GM04503 (cell line): ENCODE results near the gene SEMA3C.
"Not testable (repeated sequence)": the region's sequence is repeated elsewhere in the genome, so short reads cannot be mapped to it uniquely, and the experiment has no call there.

Experiments
- DNase-seq: peaks from one replicate; pipeline ENCODE4 v3.0.0-alpha.2; 2012; ENCODE audit warnings: low read depth

The SEMA3C gene

DNA sequence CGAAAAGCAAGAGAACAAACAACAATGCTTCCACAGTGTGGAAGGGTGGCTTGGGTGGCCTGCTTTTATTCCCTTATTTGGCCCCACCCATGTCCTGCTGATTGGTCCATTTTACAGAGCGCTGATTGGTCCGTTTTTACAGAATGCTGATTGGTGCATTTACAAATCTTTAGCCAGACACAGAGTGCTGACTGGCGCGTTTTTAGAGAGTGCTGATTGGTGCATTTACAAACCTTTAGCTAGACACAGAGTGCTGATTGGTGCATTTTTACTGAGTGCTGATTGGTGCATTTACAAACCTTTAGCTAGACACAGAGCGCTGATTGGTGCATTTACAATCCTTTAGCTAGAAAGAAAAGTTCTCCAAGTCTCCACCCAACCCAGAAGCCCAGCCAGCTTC is 8.1 kb upstream of the SEMA3C start:
- not testable (repeated sequence) for DNase-seq

- DNase-seq, result no peak
Observed at GRCh38 chr7:80924090-80924489, 5.2 kb upstream of the SEMA3C start.

DNA sequence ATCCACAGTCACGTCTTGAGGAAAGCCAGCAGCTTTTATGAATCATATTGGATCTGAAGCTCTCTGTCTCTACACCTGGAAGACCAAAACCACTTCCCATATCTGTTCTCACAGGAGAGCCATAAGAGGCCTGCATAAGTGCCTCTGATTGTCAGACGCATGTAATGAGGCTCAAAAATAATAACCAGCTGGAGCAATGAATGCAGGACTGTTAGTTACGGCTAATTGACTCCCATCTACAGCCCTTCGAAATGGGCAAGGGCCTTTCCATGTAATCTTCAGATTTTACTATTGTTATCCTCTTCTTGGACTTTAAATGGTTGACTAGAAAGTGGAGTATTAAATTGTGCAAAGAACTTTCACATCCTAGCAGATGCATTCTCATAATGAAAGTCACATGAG is 4.4 kb upstream of the SEMA3C start:
- DNase-seq, result no peak

GRCh38 chr7:80922253-80923049 is 3.6 kb upstream of the SEMA3C start:
- no peak for DNase-seq

- no peak for DNase-seq
Observed at GRCh38 chr7:80921130-80921529, 2.3 kb upstream of the SEMA3C start.

DNA sequence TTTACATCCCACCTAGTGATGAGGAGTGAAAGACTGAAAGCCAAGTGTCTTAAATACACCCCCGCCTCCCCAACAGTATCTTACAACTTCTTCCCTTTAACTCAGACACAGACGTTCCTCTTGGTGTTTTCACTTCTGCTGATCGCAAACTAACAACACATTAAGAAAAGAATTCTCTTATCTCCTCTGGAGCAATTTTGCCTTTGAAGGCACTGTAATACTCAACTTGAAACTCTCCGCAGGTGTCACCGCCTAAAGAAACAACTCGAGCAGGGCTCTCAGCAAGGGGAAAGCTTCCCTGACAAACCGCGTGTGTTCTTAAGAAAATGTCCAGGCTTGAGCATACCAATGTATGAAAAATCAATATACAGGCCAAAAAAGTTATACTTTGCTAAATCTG is 452 bp downstream of the SEMA3C start:
- no peak for DNase-seq

GRCh38 chr7:80916770-80917741 is 1.8 kb downstream of the SEMA3C start:
- no peak for DNase-seq

- no peak for DNase-seq
Observed at GRCh38 chr7:80910228-80910627, 8.6 kb downstream of the SEMA3C start.

GRCh38 chr7:80908360-80908797 is 10.5 kb downstream of the SEMA3C start:
- no peak for DNase-seq

DNA sequence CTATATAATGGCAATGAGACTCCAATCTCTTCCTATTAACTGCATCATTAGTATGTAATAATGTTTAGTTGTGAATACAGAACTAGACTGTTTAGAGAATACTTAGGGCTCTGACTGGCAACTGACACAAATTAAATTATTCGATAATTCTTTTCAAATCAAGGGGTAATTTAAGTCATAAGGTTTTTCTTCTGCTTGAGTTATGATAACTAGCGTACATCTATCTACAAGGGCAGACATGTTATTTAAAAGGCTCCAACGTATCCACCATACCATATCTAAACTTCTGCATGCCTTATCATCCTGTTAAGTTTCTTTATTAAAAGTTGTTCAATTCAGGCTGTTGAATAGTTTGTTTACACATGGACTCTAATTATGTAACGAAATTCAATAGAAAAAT is 11.2 kb downstream of the SEMA3C start:
- DNase-seq, result no peak

DNA sequence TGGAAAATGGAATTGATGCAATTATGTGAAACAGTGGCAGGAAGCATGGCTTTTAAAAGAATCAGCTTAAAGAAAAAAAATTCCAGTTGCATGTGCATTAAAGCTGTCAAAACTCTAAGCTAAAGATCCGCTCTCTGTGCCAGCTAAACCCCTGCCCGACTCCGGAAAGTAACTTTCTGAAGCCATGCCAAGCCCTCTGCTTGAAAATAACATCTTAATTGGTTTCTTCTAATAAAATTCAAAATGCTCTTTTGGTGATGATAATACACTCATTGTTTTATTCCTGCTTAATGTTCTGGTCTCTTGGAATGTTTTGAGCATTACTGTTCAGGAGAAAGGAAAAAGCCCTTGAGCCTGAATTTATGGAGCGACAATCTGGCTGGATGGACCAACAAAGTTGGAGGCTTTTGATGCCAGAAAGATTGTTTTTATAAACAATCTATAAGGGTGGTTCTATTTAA is 11.7 kb downstream of the SEMA3C start:
- no peak for DNase-seq

DNA sequence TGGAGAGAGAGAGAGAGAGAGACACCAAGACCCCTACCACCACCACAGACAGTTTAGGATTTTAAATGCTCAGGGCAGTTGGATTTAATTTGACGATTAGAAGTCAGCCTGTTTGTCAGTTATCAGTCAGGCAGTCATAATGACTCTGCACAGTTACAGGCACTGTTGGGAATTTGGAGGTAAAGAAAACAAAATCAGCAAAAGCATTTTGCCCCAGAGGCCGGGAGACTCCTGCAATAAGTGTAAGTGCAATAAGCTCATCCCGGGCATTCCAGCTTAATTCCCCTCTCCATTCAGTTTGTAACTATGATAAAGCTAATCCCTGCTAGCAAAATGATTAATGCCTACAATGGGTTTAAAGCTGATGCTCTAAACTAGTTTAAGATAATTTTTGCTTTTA is 13.5 kb downstream of the SEMA3C start:
- no peak for DNase-seq

GRCh38 chr7:80902716-80903308 is 16.0 kb downstream of the SEMA3C start:
- DNase-seq, result no peak

- no peak for DNase-seq
Observed at GRCh38 chr7:80902019-80902418, 16.8 kb downstream of the SEMA3C start.

GRCh38 chr7:80900583-80901576 is 18.0 kb downstream of the SEMA3C start:
- no peak for DNase-seq

DNA sequence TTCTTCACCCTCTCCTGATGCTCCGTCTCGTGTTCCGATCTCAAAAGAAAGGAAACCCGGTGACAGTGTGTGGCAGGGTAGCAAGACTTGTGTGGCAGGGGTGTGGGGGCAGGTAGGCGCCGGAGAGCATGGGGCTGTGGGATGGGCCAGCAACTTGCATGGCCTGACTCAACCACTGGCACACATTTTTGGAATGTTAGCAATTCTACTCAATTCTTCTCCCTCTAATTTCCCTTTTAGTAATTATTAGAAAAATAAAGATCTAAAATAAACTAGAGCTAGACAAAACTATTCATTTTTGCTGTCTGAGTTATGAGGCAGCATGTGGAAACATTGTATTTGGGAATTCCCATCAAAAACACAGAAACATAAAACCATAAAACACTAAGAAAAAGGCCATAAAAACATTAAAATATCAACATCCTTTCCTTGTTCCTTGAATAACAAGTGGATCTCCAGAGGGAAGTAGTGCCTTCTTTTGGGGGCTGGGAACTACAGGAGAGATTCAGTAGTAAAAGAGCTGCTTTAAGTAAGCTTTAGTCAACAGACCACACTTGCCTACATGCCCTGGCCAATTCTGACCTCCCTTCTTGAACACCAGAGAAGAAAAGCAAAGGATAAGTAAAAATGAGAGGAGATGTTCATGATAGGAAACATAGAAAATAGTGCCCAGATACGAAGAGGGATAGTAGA is 21.8 kb downstream of the SEMA3C start:
- no peak for DNase-seq

GRCh38 chr7:80895056-80895455 is 23.8 kb downstream of the SEMA3C start:
- no peak for DNase-seq

DNA sequence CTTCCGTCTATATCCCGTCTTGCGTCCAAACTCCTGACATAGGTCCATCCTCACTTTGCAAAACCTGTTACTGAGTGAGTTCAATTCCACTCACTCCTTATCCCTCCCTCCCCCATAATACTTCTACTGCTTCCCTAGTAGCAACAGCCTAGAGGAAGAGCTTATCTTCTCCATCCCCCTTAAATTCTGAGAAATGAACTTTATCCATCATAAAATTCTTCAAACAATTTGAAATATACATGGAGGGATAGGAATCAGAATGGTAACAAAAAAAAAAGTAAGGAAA is 27.6 kb downstream of the SEMA3C start:
- DNase-seq, result no peak

DNA sequence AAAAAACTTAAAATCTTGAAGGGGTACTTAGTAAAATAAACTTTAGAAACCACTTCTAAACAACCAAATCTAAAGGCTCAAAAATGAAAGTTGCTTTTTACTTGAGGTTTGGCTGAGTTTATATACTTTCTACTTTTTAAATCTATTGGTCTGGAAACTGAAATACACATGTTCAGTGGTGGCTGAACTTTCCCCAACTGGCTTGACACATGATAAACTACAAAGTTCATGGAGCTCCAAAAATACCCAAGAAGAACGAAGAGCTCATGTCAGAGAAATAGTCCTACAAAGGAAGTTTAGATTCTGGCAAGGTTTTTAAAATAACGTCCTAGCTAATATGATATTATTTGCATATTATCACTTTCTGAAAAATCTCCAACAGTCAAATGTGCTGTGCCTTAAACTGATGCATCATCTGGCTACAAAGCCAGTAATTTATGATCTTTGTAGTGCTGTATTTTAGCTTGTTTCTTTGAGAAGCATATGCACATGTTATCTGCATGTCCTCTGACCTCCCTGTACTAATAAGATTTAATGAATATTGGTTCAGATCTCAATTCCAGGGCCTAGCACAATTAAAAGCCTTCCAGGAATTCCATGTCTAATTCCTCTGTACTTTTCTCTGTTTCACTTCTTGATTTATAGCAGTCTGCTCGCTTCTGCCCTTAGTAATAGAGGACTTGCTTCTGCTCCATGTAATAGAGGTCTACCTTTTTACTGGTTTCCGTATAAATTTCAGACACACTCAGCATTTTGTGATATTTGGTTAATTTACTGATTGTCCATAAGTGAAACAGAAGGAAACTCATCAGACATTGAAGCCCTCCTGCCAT is 28.2 kb downstream of the SEMA3C start:
- no peak for DNase-seq

DNA sequence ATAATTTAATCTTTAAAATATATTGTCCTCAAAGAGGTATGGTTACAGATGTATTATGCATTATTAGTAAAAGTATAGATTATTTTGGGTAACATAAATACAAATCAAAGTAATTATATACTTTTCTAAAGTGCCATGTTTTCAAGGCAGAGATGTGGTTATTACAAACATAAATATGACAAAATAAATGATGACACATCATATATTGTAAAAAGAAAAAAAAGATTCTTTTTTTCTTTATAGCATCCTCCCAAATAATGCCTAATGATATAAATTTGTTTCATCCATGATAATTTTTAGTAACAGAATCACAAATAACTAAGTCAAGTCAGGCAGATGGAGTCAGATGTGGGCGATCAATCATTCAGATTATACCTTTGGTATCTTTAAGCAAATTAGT is 29.3 kb downstream of the SEMA3C start:
- no peak for DNase-seq
